NOMO-1 treated with DMSO at 0.1 percent for 48 hours (cell line): ENCODE measurements around the gene CDK5.
A peak's percentile ranks its signal among the peaks of the same experiment; 100 is the strongest.
"Not testable (repeated sequence)": the region's sequence is repeated elsewhere in the genome, so short reads cannot be mapped to it uniquely, and the experiment has no call there.

Experiments used
- DNase-seq: peaks from one replicate; lab custom pipeline; 2025; ENCODE audit not compliant: unreplicated experiment; lab: John Stamatoyannopoulos, UW

Gene CDK5

DNA sequence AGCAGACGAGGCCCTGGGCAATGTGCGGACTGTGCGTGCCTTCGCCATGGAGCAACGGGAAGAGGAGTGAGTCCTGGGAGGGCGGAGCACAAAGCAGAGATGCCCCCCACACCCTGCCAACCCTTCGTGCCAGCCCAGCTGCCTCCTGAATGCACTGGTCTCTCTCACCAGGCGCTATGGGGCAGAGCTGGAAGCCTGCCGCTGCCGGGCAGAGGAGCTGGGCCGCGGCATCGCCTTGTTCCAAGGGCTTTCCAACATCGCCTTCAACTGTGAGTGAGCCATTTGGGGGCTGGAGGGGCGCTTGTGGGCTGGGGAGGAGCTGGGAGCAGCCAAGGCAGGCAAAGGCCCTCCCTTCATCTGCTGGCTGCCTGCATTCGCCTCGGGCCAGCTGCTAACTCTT is 21.8 kb downstream of the CDK5 start:
- DNase-seq, result no peak

- DNase-seq, result no peak
Measured at GRCh38 chr7:151035026-151035717, 22.5 kb downstream of the CDK5 start.

GRCh38 chr7:151034312-151035025 is 23.2 kb downstream of the CDK5 start:
- DNase-seq, result no peak

- DNase-seq, result no peak
Measured at GRCh38 chr7:151033864-151034249, 23.8 kb downstream of the CDK5 start.

GRCh38 chr7:151032936-151033863 is 24.5 kb downstream of the CDK5 start:
- no peak for DNase-seq

GRCh38 chr7:151031011-151031410 is 26.7 kb downstream of the CDK5 start:
- no peak for DNase-seq

DNA sequence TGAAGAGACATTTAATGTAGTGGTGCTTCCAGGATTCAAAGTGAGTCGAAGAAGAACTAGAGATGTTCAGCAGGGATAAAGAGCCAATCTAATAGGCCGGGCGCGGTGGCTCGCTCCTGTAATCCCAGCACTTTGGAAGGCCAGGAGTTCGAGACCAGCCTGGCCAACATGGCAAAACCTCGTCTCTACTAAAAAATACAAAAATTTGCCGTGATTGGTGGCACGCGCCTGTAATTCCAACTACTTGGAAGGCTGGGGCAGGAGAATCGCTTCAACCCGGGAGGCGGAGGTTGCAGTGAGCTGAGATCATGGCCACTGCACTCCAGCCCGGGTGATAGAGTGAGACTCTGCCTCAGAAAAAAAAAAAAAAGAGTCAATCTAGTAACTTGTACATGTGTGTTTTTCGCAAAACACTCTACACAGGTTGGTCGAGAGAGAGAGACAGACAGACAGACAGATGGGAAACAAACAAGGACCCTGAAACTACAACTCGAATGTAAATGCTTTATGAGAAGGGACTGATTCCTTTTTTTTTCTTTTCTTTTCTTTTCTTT is 28.7 kb downstream of the CDK5 start:
- DNase-seq, result no peak

DNA sequence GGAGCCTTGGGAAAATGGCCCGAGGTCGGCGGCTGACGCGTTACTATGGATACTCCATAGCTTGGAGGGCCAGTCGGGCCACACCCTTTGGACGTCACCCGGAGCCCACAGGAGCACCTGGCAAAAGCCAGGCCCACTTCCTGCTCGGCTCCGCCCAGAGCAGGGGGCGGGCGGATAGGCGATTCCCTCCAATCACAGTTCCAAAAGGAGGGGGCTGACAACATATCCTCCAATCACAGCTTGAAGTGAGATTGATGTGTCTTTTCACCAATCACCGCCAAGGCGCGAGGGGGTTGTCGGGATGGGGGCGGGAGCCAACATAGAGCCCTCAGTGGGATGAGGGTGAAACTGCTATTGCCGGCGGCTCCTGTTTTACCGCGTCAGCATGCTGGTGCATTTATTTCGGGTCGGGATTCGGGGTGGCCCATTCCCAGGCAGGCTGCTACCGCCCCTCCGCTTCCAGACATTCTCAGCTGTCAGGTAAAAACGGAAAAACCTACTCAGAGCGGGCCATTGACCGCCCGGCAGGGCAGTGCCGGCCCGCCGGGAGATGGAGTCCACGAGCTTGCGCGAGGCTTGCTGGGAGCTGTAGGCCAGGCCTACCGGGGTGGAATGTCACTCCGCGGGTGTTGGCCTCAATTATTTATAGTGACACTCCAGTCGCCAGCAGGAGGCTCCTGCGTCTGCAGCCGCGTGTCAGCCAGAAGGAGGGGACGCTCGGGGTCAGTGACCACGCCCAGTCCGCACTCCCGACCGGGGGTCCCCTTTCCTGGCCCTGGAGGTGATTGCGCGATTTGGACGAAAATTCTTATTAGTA is 29.4 kb downstream of the CDK5 start, which contains the start of gene ABCB8:
Gene ABCB8, plus strand, starts transcription at position 320 of the 817 bp plus-strand sequence. Its CDS starts 66 bp downstream, at position 386.
- DNase-seq, result peak; percentile 88

DNA sequence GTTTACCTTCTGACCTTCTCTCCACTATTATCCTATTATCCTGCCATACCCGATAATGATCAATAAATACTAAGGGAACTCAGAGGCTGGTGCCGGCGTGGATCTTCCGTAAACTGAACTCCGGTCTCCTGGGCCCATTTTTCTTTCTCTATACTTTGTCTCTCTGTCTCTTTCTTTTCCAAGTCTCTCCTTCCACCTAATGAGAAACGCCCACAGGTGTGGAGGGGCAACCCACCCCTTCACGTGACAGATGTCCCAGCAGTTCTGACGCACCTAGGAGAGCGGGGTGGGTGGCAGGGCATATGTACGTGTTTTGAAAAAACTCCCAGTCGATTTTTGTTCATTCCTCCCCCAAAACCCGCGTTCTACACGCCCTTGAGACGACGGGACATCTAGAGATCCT is 30.0 kb downstream of the CDK5 start:
- not testable (repeated sequence) for DNase-seq

DNA sequence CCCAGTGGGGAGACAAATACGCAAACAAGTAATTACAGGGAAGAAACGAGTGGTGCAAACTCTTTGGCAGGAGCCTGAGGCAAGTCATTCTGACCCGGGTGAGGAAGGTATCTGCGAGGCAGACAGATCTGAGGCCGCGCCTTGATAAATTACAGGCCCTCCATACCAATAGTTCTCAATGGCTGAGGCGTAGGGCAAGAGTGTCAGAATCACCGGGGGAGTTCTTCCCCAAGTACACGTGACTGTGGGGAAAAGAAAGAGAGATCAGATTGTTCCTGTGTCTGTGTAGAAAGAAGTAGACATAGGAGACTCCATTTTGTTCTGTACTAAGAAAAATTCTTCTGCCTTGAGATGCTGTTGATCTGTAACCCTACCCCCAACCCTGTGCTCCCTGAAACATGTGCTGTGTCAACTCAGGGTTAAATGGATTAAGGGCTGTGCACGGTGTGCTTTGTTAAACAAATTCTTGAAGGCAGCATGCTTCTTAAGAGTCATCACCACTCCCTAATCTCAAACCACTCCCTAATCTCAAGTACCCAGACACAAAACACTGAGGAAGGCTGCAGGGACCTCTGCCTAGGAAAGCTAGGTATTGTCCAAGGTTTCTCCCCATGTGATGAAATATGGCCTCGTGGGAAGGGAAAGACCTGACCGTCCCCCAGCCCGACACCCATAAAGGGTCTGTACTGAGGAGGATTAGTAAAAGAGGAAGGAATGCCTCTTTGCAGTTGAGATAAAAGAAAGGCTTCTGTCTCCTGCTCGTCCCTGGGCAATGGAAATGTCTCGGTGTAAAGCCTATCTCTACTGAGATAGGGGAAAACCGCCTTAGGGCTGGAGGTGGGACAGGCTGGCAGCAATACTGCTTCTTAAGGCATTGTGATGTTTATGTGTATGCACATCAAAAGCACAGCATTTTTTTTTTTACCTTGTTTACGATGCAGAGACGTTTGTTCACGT is 30.6 kb downstream of the CDK5 start:
- DNase-seq, result not testable (repeated sequence)

DNA sequence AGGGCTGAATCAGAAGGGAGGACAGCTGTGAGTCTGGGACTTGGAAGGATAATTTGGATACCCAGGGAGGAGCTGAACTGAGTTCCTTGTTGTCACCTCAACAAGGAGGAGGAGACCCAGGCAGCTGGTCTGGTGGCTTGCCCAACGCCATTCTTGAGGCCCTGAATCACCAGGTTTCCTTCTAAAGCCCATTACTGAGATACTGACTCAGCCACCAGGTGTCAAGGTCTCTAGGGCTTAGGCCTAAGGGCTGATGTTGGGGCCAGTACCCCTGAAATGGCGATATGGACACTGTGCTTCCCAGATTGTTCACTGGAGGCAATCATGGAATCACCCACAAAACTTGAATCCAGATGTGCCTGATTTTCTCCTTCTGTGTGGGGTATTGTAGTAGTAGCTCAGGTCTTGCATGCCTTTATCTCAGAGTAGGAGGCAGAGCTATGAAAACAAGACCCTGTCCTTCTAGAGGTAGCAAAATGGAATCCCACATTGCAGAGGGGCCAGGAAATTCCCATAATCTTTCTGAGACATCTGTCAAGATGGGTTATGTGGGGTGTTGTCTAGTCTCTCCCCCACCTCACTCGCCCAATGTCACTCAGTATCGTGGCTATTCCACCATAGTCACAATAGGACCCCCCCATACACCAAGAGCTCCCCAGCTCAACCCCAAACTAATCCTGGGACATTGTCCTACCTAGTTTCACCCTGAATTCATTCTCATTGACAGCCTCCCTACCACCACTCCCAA is 31.6 kb downstream of the CDK5 start:
- no peak for DNase-seq

DNA sequence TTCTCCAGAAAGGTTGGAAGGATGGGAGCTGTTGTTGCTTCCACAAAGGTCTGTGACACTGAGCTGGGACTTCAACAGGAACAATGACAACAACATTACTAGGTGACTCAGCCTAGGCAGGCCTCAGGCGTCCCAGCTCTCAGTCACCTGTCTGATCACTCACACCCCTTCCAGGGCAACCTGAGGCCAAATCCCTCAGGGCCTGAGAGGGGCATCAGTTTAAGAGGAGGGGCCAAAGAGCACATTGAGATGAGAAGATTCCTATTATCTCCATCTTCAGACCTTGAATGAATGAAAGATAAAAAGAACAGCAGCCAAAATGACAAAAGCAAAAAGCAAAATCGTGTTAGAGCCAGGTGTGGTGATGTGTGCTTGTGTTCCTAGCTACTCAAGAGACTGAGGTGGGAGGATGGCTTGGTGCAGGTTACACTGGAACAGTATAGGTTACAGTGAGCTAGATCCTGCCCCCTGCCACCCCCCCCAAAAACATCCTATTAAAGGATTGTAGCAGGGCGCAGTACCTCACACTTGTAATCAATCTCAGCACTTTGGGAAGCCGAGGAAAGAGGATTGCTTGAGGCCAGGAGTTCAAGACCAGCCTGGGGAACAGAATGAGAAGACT is 33.2 kb downstream of the CDK5 start, which contains the start of gene ATG9B:
Gene ATG9B, minus strand, starts transcription at position 60 of the 622 bp plus-strand sequence. CDS start 71 bp downstream, outside the sequence.
- no peak for DNase-seq

DNA sequence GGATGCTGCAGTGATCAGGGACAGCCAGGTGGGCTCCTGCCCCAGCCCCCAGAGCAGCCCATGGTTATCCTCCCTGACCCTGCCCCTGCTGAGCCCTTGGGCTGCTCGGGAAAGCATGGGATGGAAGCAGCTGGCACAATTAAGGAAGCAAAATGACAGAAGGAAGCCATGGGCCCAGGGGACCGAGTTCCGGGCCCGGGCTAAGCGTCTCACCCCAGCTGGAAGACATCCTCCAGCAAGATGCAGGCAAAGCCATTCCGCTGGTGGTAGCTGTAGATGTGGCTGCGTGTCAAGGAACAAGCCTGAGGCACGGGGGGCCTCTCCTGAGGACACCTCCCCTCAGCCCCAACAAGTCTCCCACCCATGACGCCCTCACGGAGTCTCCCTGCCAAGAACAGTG is 34.5 kb downstream of the CDK5 start:
- DNase-seq, result no peak

- DNase-seq, result no peak
Measured at GRCh38 chr7:151020231-151020630, 37.5 kb downstream of the CDK5 start.

- no peak for DNase-seq
Measured at GRCh38 chr7:151019130-151019447, 38.6 kb downstream of the CDK5 start.

DNA sequence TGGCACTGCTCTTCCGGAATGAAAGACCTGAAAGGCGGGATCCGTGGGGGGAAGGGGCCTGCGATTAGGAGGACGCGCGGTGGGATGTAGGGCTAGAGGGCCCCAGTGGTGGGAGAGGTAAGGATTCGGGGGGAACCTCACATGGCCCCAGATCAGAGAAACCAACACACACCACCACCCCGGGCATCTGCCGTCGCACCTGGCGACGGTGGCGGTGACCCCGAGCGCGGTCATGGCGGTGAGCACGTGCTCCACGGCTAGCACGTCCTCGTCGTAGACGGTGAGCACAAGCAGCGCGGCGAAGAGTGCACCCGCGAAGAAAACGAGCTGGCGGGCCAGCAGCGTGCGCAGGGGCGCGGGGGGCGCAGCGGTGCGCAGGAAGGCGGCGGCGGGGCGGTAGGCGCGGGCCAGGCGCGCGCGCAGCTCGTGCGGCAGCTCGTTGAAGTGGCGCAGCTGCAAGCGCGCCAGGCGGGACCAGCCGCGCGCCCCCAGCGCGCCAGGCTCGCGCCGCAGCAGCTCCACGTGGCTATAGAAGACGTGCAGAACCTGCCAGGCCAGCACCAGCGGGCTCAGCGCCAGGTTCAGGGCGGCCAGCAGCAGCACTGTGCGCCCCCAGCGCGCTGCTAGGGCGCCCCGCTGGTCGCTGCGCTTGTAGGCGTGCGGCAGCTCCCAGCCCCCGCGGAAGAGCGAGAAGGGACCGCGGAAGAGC is 39.1 kb downstream of the CDK5 start:
- DNase-seq, result no peak

GRCh38 chr7:151017953-151018420 is 39.7 kb downstream of the CDK5 start:
- peak; percentile 15 for DNase-seq
